Osteocyte (in vitro differentiated cells): ENCODE data around the gene FBXO38. TPM values are rescaled to one million over a fixed set of nuclear protein-coding genes. Genes with fewer than 3 reads are reported as not detected.

Experiments
- DNase-seq: peaks from one replicate; pipeline ENCODE4 v3.0.0; 2021; ENCODE audit warnings: mixed read lengths; ENCODE audit not compliant: unreplicated experiment; ENCODE audit errors: extremely low spot score
- H3K27ac Mint-ChIP-seq: one replicate; pipeline ENCODE4 v1.8.0; 2021; ENCODE audit warnings: mild to moderate bottlenecking, mixed read lengths; ENCODE audit not compliant: unreplicated experiment
- H3K27me3 Mint-ChIP-seq: one replicate; pipeline ENCODE4 v1.8.0; 2021; ENCODE audit warnings: mixed read lengths; ENCODE audit not compliant: unreplicated experiment
- H3K36me3 Mint-ChIP-seq: one replicate; pipeline ENCODE4 v1.8.0; 2021; ENCODE audit warnings: mixed read lengths; ENCODE audit not compliant: unreplicated experiment
- H3K4me1 Mint-ChIP-seq: one replicate; pipeline ENCODE4 v1.8.0; 2021; ENCODE audit warnings: mixed read lengths; ENCODE audit not compliant: unreplicated experiment
- H3K4me3 Mint-ChIP-seq: one replicate; pipeline ENCODE4 v1.8.0; 2021; ENCODE audit warnings: mild to moderate bottlenecking, moderate library complexity, mixed read lengths; ENCODE audit not compliant: unreplicated experiment
- H3K9me3 Mint-ChIP-seq: one replicate; pipeline ENCODE4 v1.8.0; 2021; ENCODE audit warnings: mixed read lengths; ENCODE audit not compliant: unreplicated experiment
- CTCF ChIP-seq: fragments of 200-600 bp; sonication (generic); IDR thresholded peaks from 2 replicates; pipeline ENCODE4 v1.5.0; 2021; ENCODE audit warnings: antibody characterized with exemption, mild to moderate bottlenecking, moderate library complexity
- total RNA-seq: library from RNA; stranded (reverse); gene quantifications from 2 replicates; pipeline ENCODE4 v1.2.1, GENCODE V29; 2021

Gene FBXO38
- total RNA-seq, 1 donor from 2014 or later: 50.1 TPM

GRCh38 chr5:148384380-148384737, 601 bp downstream of the FBXO38 start:
- Mint-ChIP-seq H3K27me3 (no peaks in the 10 kb centered on the region), H3K36me3 (peaks cover 9% of the 10 kb centered on the region), H3K9me3 (no peaks in the 10 kb centered on the region), H3K27ac (peak overlapping the region; percentile 98), H3K4me3 (peak overlapping the region; percentile 85), H3K4me1 (peaks cover 52% of the 10 kb centered on the region)
- DNase-seq: no peak
- TF ChIP-seq CTCF: no peak

GRCh38 chr5:148385094-148385493, 1.3 kb downstream of the FBXO38 start:
- Mint-ChIP-seq H3K9me3 (no peaks in the 10 kb centered on the region), H3K4me1 (peaks cover 52% of the 10 kb centered on the region), H3K27ac (peak overlapping the region; percentile 42), H3K27me3 (no peaks in the 10 kb centered on the region), H3K4me3 (peak overlapping the region; percentile 85), H3K36me3 (peaks cover 9% of the 10 kb centered on the region)
- no peak for TF ChIP-seq CTCF
- DNase-seq: no peak

- H3K4me3 Mint-ChIP-seq: no peak overlapping the region
- H3K36me3 Mint-ChIP-seq: peaks cover 9% of the 10 kb centered on the region
- TF ChIP-seq CTCF: no peak
- H3K27ac Mint-ChIP-seq: peak overlapping the region; percentile 12
- peaks cover 59% of the 10 kb centered on the region for H3K4me1 Mint-ChIP-seq
- H3K27me3 Mint-ChIP-seq: no peaks in the 10 kb centered on the region
- no peak for DNase-seq
- H3K9me3 Mint-ChIP-seq: no peaks in the 10 kb centered on the region
Observed at GRCh38 chr5:148386041-148386440, 2.3 kb downstream of the FBXO38 start.

GRCh38 chr5:148387325-148387724, 3.6 kb downstream of the FBXO38 start:
- H3K4me1 Mint-ChIP-seq: peaks cover 72% of the 10 kb centered on the region
- no peak overlapping the region for H3K4me3 Mint-ChIP-seq
- DNase-seq: no peak
- H3K9me3 Mint-ChIP-seq: no peaks in the 10 kb centered on the region
- TF ChIP-seq CTCF: no peak
- peak overlapping the region; percentile 69 for H3K27ac Mint-ChIP-seq
- no peaks in the 10 kb centered on the region for H3K27me3 Mint-ChIP-seq
- H3K36me3 Mint-ChIP-seq: peaks cover 9% of the 10 kb centered on the region

GRCh38 chr5:148388696-148389095, 4.9 kb downstream of the FBXO38 start:
- peaks cover 68% of the 10 kb centered on the region for H3K4me1 Mint-ChIP-seq
- H3K9me3 Mint-ChIP-seq: no peaks in the 10 kb centered on the region
- no peak overlapping the region for H3K27ac Mint-ChIP-seq
- no peaks in the 10 kb centered on the region for H3K27me3 Mint-ChIP-seq
- H3K36me3 Mint-ChIP-seq: peaks cover 9% of the 10 kb centered on the region
- TF ChIP-seq CTCF: no peak
- no peak overlapping the region for H3K4me3 Mint-ChIP-seq
- DNase-seq: no peak
